Endothelial cell of umbilical vein (primary cell): ENCODE measurements around the gene HEATR5A. TPM values are rescaled to one million over a fixed set of nuclear protein-coding genes. Genes with fewer than 3 reads are reported as not detected.

ENCODE experiments used
- BruUV-seq: library from RNA; stranded (reverse); fragments of 400-500 nt; replicated peaks from 2 replicates; lab custom pipeline; 2021; lab: Mats Ljungman, UMichigan
- CTCF ChIA-PET: fragments of 300-600, 350-600 bp; sonication (Branson Sonifier 250); formaldehyde crosslinking; loops from one replicate; lab custom pipeline; 2021; ENCODE audit warnings: antibody characterized with exemption, inconsistent platforms; lab: Charles Lee
- POLR2A ChIA-PET: fragments of 300-600, 350-600 bp; sonication (Branson Sonifier 250); formaldehyde crosslinking; loops from one replicate; lab custom pipeline; 2021; ENCODE audit warnings: antibody characterized with exemption, inconsistent platforms; lab: Charles Lee
- DNase-seq: peaks from one replicate; pipeline ENCODE4 v3.0.0-alpha.2; 2011; ENCODE audit warnings: low read depth, low spot score
- FAIRE-seq: peaks from 2 replicates; lab custom pipeline; 2011; peaks lifted over from hg19 to GRCh38; lab: Jason Lieb, UNC
- H2AFZ ChIP-seq: 2 replicates; pipeline ENCODE4 v1.6.0; 2012; ENCODE audit warnings: low read depth, low read length, control low read depth, inconsistent platforms
- H3K27ac ChIP-seq: 2 replicates; pipeline ENCODE4 v1.5.1; 2011; ENCODE audit warnings: low read depth, mild to moderate bottlenecking, control low read depth, low read length, moderate library complexity; ENCODE audit not compliant: insufficient read depth
- H3K27me3 ChIP-seq, 2 experiments: 2 replicates each; pipeline versions ENCODE4 v1.6.0 to v1.6.1; 2011; ENCODE audit warnings: low read length in 2 of 2, mixed read lengths in 1 of 2; ENCODE audit not compliant: control insufficient read depth in 2 of 2, insufficient read depth in 2 of 2
- H3K36me3 ChIP-seq, 2 experiments: 2 replicates in 1 of 2; 3 replicates in 1 of 2; pipeline ENCODE4 v1.5.1; 2011; ENCODE audit warnings: low read length in 2 of 2, mild to moderate bottlenecking in 1 of 2, moderate library complexity in 1 of 2; ENCODE audit not compliant: control insufficient read depth in 2 of 2, insufficient read depth in 2 of 2; ENCODE audit errors: extremely low read depth in 1 of 2
- H3K4me1 ChIP-seq: 3 replicates; pipeline ENCODE4 v1.5.1; 2011; ENCODE audit warnings: mild to moderate bottlenecking, low read length; ENCODE audit not compliant: control insufficient read depth, insufficient read depth; ENCODE audit errors: extremely low read depth
- H3K4me2 ChIP-seq: 2 replicates; pipeline ENCODE4 v1.6.1; 2011; ENCODE audit warnings: low read length, control low read depth, mixed read lengths; ENCODE audit not compliant: insufficient read depth
- H3K4me3 ChIP-seq, 3 experiments: fragments of 200-600 bp in 1 of 3; sonication (generic), shearing (Covaris generic) in 1 of 3; replicated peaks in 1 of 3; 2 replicates each; pipeline ENCODE4 v1.5.1; 2011 to 2016; ENCODE audit warnings: control low read depth in 3 of 3, low read length in 3 of 3, mild to moderate bottlenecking in 2 of 3, inconsistent platforms in 1 of 3, low read depth in 1 of 3, moderate library complexity in 1 of 3; ENCODE audit not compliant: insufficient read depth in 1 of 3
- H3K79me2 ChIP-seq: 2 replicates; pipeline ENCODE4 v1.6.0; 2012; ENCODE audit warnings: low read length, inconsistent platforms; ENCODE audit not compliant: control insufficient read depth, insufficient read depth
- H3K9ac ChIP-seq: replicated peaks from 2 replicates; pipeline ENCODE3; 2011; ENCODE audit warnings: low read length, control low read depth; ENCODE audit not compliant: insufficient read depth; ENCODE audit errors: extremely low read depth
- H3K9me1 ChIP-seq: replicated peaks from 3 replicates; pipeline ENCODE4 v1.6.0; 2011; ENCODE audit warnings: mild to moderate bottlenecking, low read length; ENCODE audit not compliant: control insufficient read depth, insufficient read depth; ENCODE audit errors: extremely low read depth
- H3K9me3 ChIP-seq: replicated peaks from 2 replicates; pipeline ENCODE4 v1.5.1; 2012; ENCODE audit warnings: low read length, inconsistent platforms; ENCODE audit not compliant: control insufficient read depth, insufficient read depth
- H4K20me1 ChIP-seq: replicated peaks from 2 replicates; pipeline ENCODE3; 2011; ENCODE audit warnings: mild to moderate bottlenecking, low read length; ENCODE audit not compliant: control insufficient read depth, insufficient read depth; ENCODE audit errors: extremely low read depth
- CTCF ChIP-seq, 2 donors: IDR thresholded peaks; 1 replicate in 1 of 2; 2 replicates in 1 of 2; pipeline ENCODE4 v1.5.1; 2011; ENCODE audit warnings: low read length in 2 of 2, mild to moderate bottlenecking in 2 of 2, moderate library complexity in 2 of 2, control low read depth in 1 of 2, inconsistent platforms in 1 of 2, low read depth in 1 of 2; ENCODE audit not compliant: insufficient read depth in 1 of 2; ENCODE audit errors: extremely low read depth in 1 of 2
- EZH2 ChIP-seq: IDR thresholded peaks from 2 replicates; pipeline ENCODE4 v1.6.1; 2012; ENCODE audit warnings: borderline replicate concordance, low read depth, mild to moderate bottlenecking, moderate library complexity, low read length, inconsistent platforms; ENCODE audit not compliant: severe bottlenecking
- FOS ChIP-seq: IDR thresholded peaks from 2 replicates; pipeline ENCODE4 v1.6.1; 2011; ENCODE audit warnings: mild to moderate bottlenecking, low read length, moderate library complexity, borderline replicate concordance; ENCODE audit not compliant: insufficient read depth
- GATA2 ChIP-seq: IDR thresholded peaks from 2 replicates; pipeline ENCODE4 v1.7.0; 2011; ENCODE audit warnings: low read depth, mild to moderate bottlenecking, moderate library complexity, mixed read lengths, low read length; ENCODE audit not compliant: insufficient read length, insufficient read depth
- JUN ChIP-seq: IDR thresholded peaks from 2 replicates; pipeline ENCODE4 v1.6.1; 2011; ENCODE audit warnings: borderline replicate concordance, low read depth; ENCODE audit not compliant: insufficient read length, insufficient read depth
- MAX ChIP-seq: IDR thresholded peaks from 2 replicates; pipeline ENCODE4 v1.6.1; 2011; ENCODE audit not compliant: insufficient read depth, insufficient read length
- MYC ChIP-seq: IDR thresholded peaks from one replicate; pipeline ENCODE4 v1.6.1; 2011; ENCODE audit warnings: mild to moderate bottlenecking, low read depth, low read length
- POLR2A ChIP-seq: IDR thresholded peaks from 2 replicates; pipeline ENCODE4 v1.6.1; 2012; ENCODE audit warnings: low read depth, mild to moderate bottlenecking, control low read depth, low read length
- POLR2AphosphoS5 ChIP-seq: IDR thresholded peaks from 2 replicates; pipeline ENCODE4 v1.6.1; 2012; ENCODE audit warnings: low read depth, mild to moderate bottlenecking, control low read depth, low read length, moderate library complexity; ENCODE audit not compliant: insufficient read depth
- dilution Hi-C: fragments of 300-500 bp; cut with MboI; formaldehyde crosslinking; loops from one replicate; pipeline ENCODE4 v1.15.0; 2019; ENCODE audit warnings: low sequenced_read_pairs; ENCODE audit not compliant: extremely low pct_ligation_motif_present
- intact Hi-C: fragments of 100-400 bp; cut with micrococcal nuclease; formaldehyde crosslinking; loops from one replicate; pipeline ENCODE4 v1.10.0; 2022
- polyA plus RNA-seq, 4 experiments: library from polyadenylated mRNA; depleted of rRNA in 3 of 4; stranded (reverse) in 3 of 4; unstranded in 1 of 4; fragments of >200 nt; gene quantifications; 2 replicates each; pipeline versions ENCODE4 v1.2.1 to v1.2.3, GENCODE V29; 2011 to 2012; ENCODE audit warnings: missing spikeins in 1 of 4
- total RNA-seq: library from RNA; stranded (reverse); gene quantifications from 2 replicates; pipeline ENCODE4 v1.2.3, GENCODE V29; 2021

Gene HEATR5A
- total and polyA plus RNA-seq, 2 donors (not counting 3 experiments of a cell fraction or from before 2014, with no cell fraction given): 12.6 to 45.3 TPM

- dilution Hi-C loops (no loop called here), intact Hi-C loops (no loop called here)
- H2AFZ ChIP-seq: no peak overlapping the region
- no peaks in the 10 kb centered on the region for H3K9me3 ChIP-seq
- no TSS peak for BruUV-seq
- no peak overlapping the region for H3K4me3 ChIP-seq
- ChIA-PET POLR2A (no interaction called here), CTCF (interaction anchor here (1.3 kb wide), 1 partner anchor 12 kb away, joined by 4 read pairs; no protein-coding TSS in a partner anchor)
- H4K20me1 ChIP-seq: no peaks in the 10 kb centered on the region
- no peaks in the 10 kb centered on the region for H3K36me3 ChIP-seq
- peaks cover 2% of the 10 kb centered on the region for H3K9me1 ChIP-seq
- no peak for FAIRE-seq
- peaks cover 21% of the 10 kb centered on the region for H3K4me1 ChIP-seq
- peaks cover 43% of the 10 kb centered on the region for H3K79me2 ChIP-seq
- peak; percentile 58 for DNase-seq
- H3K4me2 ChIP-seq: peak overlapping the region; percentile 75
- peak overlapping the region; percentile 45 for H3K27ac ChIP-seq
- H3K9ac ChIP-seq: peak overlapping the region; percentile 16
- no peaks in the 10 kb centered on the region for H3K27me3 ChIP-seq
- peak; percentile 22 for TF ChIP-seq FOS
- no peak for TF ChIP-seq MAX
- no peak for TF ChIP-seq GATA2
- TF ChIP-seq JUN: peak; percentile 70
Observed at GRCh38 chr14:31414190-31414833, 6.0 kb downstream of the HEATR5A start.

- no TSS peak for BruUV-seq
- H3K27me3 ChIP-seq: no peaks in the 10 kb centered on the region
- FAIRE-seq: no peak
- TF ChIP-seq EZH2 (no peak), JUN (no peak), POLR2A (no peak), GATA2 (no peak), CTCF (IDR thresholded peaks at IDR 0.05; ENCODE audit: extremely low read depth in 1 of 2, insufficient read depth in 1 of 2, low read depth in 1 of 2, low read length in 2 of 2) (no peak), FOS (no peak), MAX (no peak), POLR2AphosphoS5 (no peak), MYC (no peak)
- no peak overlapping the region for H3K27ac ChIP-seq
- peaks cover 11% of the 10 kb centered on the region for H3K4me1 ChIP-seq
- no peak overlapping the region for H3K4me2 ChIP-seq
- H3K36me3 ChIP-seq: no peaks in the 10 kb centered on the region
- no peak overlapping the region for H3K9ac ChIP-seq
- POLR2A ChIA-PET: no interaction called here
- peak; percentile 53 for DNase-seq
- dilution Hi-C loops (no loop called here), intact Hi-C loops (no loop called here)
- no peaks in the 10 kb centered on the region for H4K20me1 ChIP-seq
- H2AFZ ChIP-seq: no peak overlapping the region
- H3K79me2 ChIP-seq: peaks cover 26% of the 10 kb centered on the region
- no peaks in the 10 kb centered on the region for H3K9me3 ChIP-seq
- CTCF ChIA-PET: no interaction called here
- H3K9me1 ChIP-seq: peaks cover 2% of the 10 kb centered on the region
- no peak overlapping the region for H3K4me3 ChIP-seq
Observed at GRCh38 chr14:31411218-31411727, 9.1 kb downstream of the HEATR5A start.
